HK-2 (cell line): ENCODE data around the gene SPRING1.

ENCODE experiments used
- DNase-seq: peaks from one replicate; pipeline ENCODE4 v3.0.0-alpha.2; 2018; ENCODE audit not compliant: unreplicated experiment

The SPRING1 gene

GRCh38 chr12:116739381-116739887 lies 1.6 kb upstream of the SPRING1 start:
- no peak for DNase-seq

- peak; percentile 30 for DNase-seq
Measured at GRCh38 chr12:116736962-116737773, 701 bp downstream of the SPRING1 start.

GRCh38 chr12:116735951-116736599 lies 1.8 kb downstream of the SPRING1 start:
- DNase-seq: no peak

GRCh38 chr12:116735084-116735483 lies 2.8 kb downstream of the SPRING1 start:
- DNase-seq: no peak

GRCh38 chr12:116734156-116734768 lies 3.6 kb downstream of the SPRING1 start:
- DNase-seq: no peak

- DNase-seq: no peak
Measured at GRCh38 chr12:116731801-116732200, 6.1 kb downstream of the SPRING1 start.

GRCh38 chr12:116727891-116728290 lies 10.0 kb downstream of the SPRING1 start:
- DNase-seq: no peak

GRCh38 chr12:116727261-116727660 lies 10.6 kb downstream of the SPRING1 start:
- DNase-seq: no peak

GRCh38 chr12:116726694-116727093 lies 11.2 kb downstream of the SPRING1 start:
- DNase-seq: no peak

GRCh38 chr12:116722245-116722644 lies 15.6 kb downstream of the SPRING1 start:
- no peak for DNase-seq

- DNase-seq: no peak
Measured at GRCh38 chr12:116719731-116720528, 17.9 kb downstream of the SPRING1 start.

GRCh38 chr12:116718655-116719454 lies 19.0 kb downstream of the SPRING1 start:
- no peak for DNase-seq

GRCh38 chr12:116717466-116718437 lies 20.1 kb downstream of the SPRING1 start:
- no peak for DNase-seq

- no peak for DNase-seq
Measured at GRCh38 chr12:116714175-116714574, 23.7 kb downstream of the SPRING1 start.

- no peak for DNase-seq
Measured at GRCh38 chr12:116713527-116713926, 24.3 kb downstream of the SPRING1 start.

GRCh38 chr12:116712458-116713303 lies 25.2 kb downstream of the SPRING1 start:
- DNase-seq: no peak

- no peak for DNase-seq
Measured at GRCh38 chr12:116710370-116711150, 27.3 kb downstream of the SPRING1 start.

- DNase-seq: no peak
Measured at GRCh38 chr12:116709768-116710167, 28.1 kb downstream of the SPRING1 start.
